Stomach (tissue), 9 donors: ENCODE measurements around the gene ACE2. TPM values are rescaled to one million over a fixed set of nuclear protein-coding genes. Genes with fewer than 3 reads are reported as not detected.

Experiments used
- DNase-seq, 2 donors: peaks; one replicate each; pipeline versions ENCODE4 v3.0.0 to v3.0.0-alpha.2; 2013 to 2019
- H3K27ac ChIP-seq, 5 donors: fragments of 200-600 bp in 4 of 5; sonication (generic) in 4 of 5; one replicate each; pipeline ENCODE4 v1.5.1; 2013 to 2019; ENCODE audit warnings: mild to moderate bottlenecking in 1 of 5, moderate library complexity in 1 of 5
- H3K27me3 ChIP-seq, 3 donors: fragments of 200-600 bp; sonication (generic); one replicate each; pipeline ENCODE4 v1.5.1; 2017 to 2019; ENCODE audit warnings: mixed run types in 1 of 3
- H3K36me3 ChIP-seq, 4 donors: fragments of 200-600 bp; sonication (generic); 1 replicate in 3 of 4; 2 replicates in 1 of 4; pipeline ENCODE4 v1.5.1; 2016 to 2019
- H3K4me1 ChIP-seq, 4 donors: fragments of 200-600 bp; sonication (generic); one replicate each; pipeline ENCODE4 v1.5.1; 2016 to 2019
- H3K4me3 ChIP-seq, 4 donors: fragments of 200-600 bp; sonication (generic) in 3 of 4; one replicate each; pipeline ENCODE4 v1.5.1; 2016 to 2019; ENCODE audit warnings: mild to moderate bottlenecking in 1 of 4
- H3K9me3 ChIP-seq, 4 donors: fragments of 200-600 bp; sonication (generic); one replicate each; pipeline ENCODE4 v1.5.1; 2016 to 2019
- EP300 ChIP-seq: sonication (generic); formaldehyde crosslinking; IDR thresholded peaks from one replicate; pipeline ENCODE4 v1.6.1; 2017; ENCODE audit warnings: antibody characterized with exemption
- POLR2A ChIP-seq, 4 donors: fragments of 450-650 bp; IDR thresholded peaks; one replicate each; pipeline ENCODE4 v1.6.1; 2016; ENCODE audit warnings: antibody characterized with exemption in 4 of 4, control low read depth in 2 of 4, mild to moderate bottlenecking in 1 of 4, moderate library complexity in 1 of 4
- POLR2AphosphoS5 ChIP-seq, 3 donors: sonication (generic); formaldehyde crosslinking; IDR thresholded peaks; one replicate each; pipeline ENCODE4 v1.6.1; 2016; ENCODE audit warnings: antibody characterized with exemption in 3 of 3
- WGBS, 5 donors: extraction: QIAGEN DNeasy Blood & Tissue Kit in 3 of 5; methylation state at CpG; one replicate each; pipeline versions ENCODE4 v1.1.5 to v1.1.7; 2013 to 2018; 5-methylcytosine and 5-hydroxymethylcytosine counted together
- intact Hi-C: fragments of 100-400 bp; cut with DNase I; formaldehyde crosslinking; loops from one replicate; pipeline ENCODE4 v1.15.1; 2023; ENCODE audit warnings: low total_unique reads
- polyA plus RNA-seq, 3 donors: library from polyadenylated mRNA; stranded (reverse); fragments of 200-250 nt; gene quantifications; one replicate each; pipeline ENCODE4 v1.2.3, GENCODE V29; 2013
- total RNA-seq, 5 donors: library from RNA; depleted of rRNA; stranded (reverse); fragments of >200 nt; gene quantifications; one replicate each; pipeline versions ENCODE4 v1.1.0 to v1.2.3, GENCODE V29; 2014 to 2016
- TF ChIP-seq, protein P1 (sequence below), 7 experiments: fragments of 450-650 bp in 4 of 7; fragments of 200-600 bp in 3 of 7; sonication (generic) in 3 of 7; IDR thresholded peaks; one replicate each; pipeline ENCODE4 v1.5.1; 2016 to 2019; ENCODE audit warnings: antibody characterized with exemption in 7 of 7, control low read depth in 2 of 7, mild to moderate bottlenecking in 1 of 7
- donor health status: healthy with polysubstance abuse.
- donor health status: Bipolar disorder and iron deficiency.
- donor health status: healthy.

ACE2 gene
- total and polyA plus RNA-seq, 8 donors = 0.25 to 8.1 (median 1.0) TPM; not detected in 2

DNA sequence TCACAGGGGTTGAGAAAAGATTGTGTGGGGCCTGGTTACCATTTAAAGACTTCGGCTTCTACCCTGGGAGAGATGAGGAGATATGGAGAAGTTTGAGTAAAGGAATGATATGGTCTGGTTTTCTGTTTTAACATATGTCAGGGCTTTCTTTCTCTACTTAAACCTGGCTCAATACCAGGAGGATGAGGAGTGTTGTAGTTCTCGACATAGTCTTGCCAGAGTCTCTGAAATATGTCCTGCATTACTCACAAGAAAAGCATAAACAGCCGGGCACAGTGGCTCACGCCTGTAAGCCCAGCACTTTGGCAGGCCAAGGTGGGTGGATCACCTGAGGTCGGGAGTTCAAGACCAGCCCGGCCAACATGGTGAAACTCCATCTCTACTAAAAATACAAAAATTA, 16.4 kb upstream of the ACE2 start:
- no peak overlapping the region for H3K4me3 ChIP-seq
- no peaks in the 10 kb centered on the region for H3K9me3 ChIP-seq
- no peaks in the 10 kb centered on the region for H3K36me3 ChIP-seq
- H3K4me1 ChIP-seq = no peaks in the 10 kb centered on the region
- 81 to 94% (median 89%) methylated on average over 6 of the region's 6 CpGs for WGBS, 5 donors
- intact Hi-C loops = no loop called here
- DNase-seq = no peak
- TF ChIP-seq POLR2A (IDR thresholded peaks at IDR 0.05) (no peak), EP300 (no peak)
- no peak overlapping the region for H3K27ac ChIP-seq
- H3K27me3 ChIP-seq = no peaks in the 10 kb centered on the region

DNA sequence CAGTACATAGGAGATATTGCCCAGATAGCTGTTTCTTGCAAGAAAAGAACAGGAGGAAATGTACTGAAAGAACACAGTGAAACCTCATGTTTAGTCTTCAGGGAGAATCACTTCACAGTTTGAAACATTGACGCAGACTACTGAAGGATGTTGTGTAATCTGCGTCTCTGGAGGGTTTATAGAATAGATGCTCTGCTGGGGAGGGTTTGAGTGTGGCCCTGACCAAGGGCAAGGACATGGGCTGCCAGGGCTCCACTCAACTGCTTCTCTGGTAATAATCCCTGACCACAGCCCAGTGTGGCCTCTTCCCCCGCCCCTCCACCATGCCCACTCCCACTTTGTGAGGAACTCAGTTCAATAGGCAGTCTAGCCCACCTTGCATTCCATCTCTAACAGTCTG, 15.8 kb upstream of the ACE2 start:
- Histone ChIP-seq H3K4me1 (no peaks in the 10 kb centered on the region), H3K4me3 (no peak overlapping the region), H3K27ac (no peak overlapping the region), H3K27me3 (no peaks in the 10 kb centered on the region), H3K9me3 (no peaks in the 10 kb centered on the region), H3K36me3 (no peaks in the 10 kb centered on the region)
- no peak for DNase-seq
- 71 to 95% (median 77%) methylated on average over 3 of the region's 3 CpGs for WGBS, 5 donors
- TF ChIP-seq EP300 (no peak), POLR2A (IDR thresholded peaks at IDR 0.05) (no peak), POLR2AphosphoS5 (IDR thresholded peaks at IDR 0.05) (no peak)
- TF ChIP-seq, protein P1, sequence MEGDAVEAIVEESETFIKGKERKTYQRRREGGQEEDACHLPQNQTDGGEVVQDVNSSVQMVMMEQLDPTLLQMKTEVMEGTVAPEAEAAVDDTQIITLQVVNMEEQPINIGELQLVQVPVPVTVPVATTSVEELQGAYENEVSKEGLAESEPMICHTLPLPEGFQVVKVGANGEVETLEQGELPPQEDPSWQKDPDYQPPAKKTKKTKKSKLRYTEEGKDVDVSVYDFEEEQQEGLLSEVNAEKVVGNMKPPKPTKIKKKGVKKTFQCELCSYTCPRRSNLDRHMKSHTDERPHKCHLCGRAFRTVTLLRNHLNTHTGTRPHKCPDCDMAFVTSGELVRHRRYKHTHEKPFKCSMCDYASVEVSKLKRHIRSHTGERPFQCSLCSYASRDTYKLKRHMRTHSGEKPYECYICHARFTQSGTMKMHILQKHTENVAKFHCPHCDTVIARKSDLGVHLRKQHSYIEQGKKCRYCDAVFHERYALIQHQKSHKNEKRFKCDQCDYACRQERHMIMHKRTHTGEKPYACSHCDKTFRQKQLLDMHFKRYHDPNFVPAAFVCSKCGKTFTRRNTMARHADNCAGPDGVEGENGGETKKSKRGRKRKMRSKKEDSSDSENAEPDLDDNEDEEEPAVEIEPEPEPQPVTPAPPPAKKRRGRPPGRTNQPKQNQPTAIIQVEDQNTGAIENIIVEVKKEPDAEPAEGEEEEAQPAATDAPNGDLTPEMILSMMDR (IDR thresholded peaks at IDR 0.05) = no peak
- intact Hi-C loops = no loop called here

DNA sequence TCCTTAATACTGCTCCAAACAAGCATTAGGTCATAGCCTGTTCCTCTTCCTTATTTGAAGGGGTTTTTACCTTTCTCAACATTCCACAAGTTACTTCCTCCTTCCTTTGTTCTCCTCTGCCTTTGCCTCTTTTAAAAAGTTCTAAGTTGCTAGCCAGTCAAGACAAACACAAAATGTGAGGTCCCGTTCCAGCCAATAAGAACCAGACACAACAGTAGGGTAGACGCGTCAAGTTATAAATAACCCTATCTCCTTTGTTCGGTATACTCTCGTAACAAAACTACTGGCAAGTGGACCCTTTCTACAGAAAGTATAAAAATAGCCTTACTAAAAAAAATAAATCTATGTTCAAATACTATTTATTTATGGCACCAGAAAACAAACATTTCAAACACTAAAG, 6.3 kb upstream of the ACE2 start:
- Histone ChIP-seq H3K27me3 (peaks cover 0 to 11% (median 0%) of the 10 kb centered on the region in 3 donors), H3K9me3 (no peaks in the 10 kb centered on the region), H3K4me3 (no peak overlapping the region), H3K36me3 (no peaks in the 10 kb centered on the region), H3K27ac (peak overlapping the region in 2 of 5 donors; percentile 29 to 60), H3K4me1 (peaks cover 0 to 6% (median 2%) of the 10 kb centered on the region in 4 donors)
- 11 to 45% (median 34%) methylated on average over 5 of the region's 5 CpGs for WGBS, 5 donors
- intact Hi-C loops = no loop called here
- TF ChIP-seq POLR2AphosphoS5 (IDR thresholded peaks at IDR 0.05) (peak in 1 of 3 donors; percentile 19), EP300 (no peak)
- peak; percentile 20 to 27 for DNase-seq

DNA sequence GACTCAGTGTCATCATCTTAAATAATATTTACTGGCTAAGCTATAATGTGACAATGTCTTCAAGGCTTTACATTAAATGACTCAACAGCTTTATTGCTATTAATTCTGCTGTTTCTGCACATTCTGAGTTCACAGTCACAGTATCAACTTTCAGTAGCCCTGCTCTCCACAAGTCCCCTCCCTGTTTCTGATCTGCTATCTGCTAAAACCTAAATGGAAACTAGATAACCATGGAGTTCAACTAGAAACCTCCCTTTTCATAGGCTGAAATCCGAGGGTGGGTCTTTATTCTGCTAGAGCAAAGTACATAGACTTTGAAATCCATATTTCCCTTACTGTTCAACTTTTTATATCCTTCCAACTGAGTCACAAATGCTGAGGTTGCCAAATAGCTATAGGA, 5.4 kb upstream of the ACE2 start:
- Histone ChIP-seq H3K36me3 (no peaks in the 10 kb centered on the region), H3K27ac (peak overlapping the region in 3 of 5 donors; percentile 19 to 60 (median 55)), H3K9me3 (no peaks in the 10 kb centered on the region), H3K4me1 (peaks cover 0 to 6% (median 2%) of the 10 kb centered on the region in 4 donors), H3K4me3 (no peak overlapping the region), H3K27me3 (peaks cover 0 to 11% (median 0%) of the 10 kb centered on the region in 3 donors)
- intact Hi-C loops = no loop called here
- WGBS, 5 donors = 7 to 36% (median 10%) methylated on average over 1 of the region's 1 CpG
- no peak for TF ChIP-seq POLR2AphosphoS5 (IDR thresholded peaks at IDR 0.05)
- no peak for TF ChIP-seq EP300
- TF ChIP-seq, protein P1 (IDR thresholded peaks at IDR 0.05) = no peak
- no peak for TF ChIP-seq POLR2A (IDR thresholded peaks at IDR 0.05)
- DNase-seq = peak in 1 of 2 donors; percentile 8

DNA sequence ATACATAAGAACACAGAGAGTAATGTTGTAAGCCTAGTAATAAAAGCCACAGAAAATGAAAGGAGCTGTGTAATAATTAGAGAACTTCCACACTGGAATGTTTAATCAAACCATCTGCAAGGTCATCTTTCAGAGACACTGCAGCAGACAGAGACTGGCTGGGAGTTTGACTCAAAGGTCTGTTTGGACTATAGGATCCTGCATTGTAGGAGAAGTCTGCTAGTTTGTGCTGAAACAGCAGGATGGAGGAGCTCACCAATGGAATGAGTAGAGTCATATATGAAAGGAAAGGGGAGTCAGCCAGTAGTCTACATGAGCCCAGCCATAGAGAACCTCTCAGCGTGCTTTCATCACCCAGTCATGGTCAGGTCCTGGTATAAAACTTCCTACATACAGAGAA, 4.5 kb upstream of the ACE2 start:
- 60 to 90% (median 75%) methylated on average over 1 of the region's 1 CpG for WGBS, 5 donors
- Histone ChIP-seq H3K4me1 (peaks cover 0 to 6% (median 2%) of the 10 kb centered on the region in 4 donors), H3K4me3 (no peak overlapping the region), H3K27ac (peak overlapping the region in 1 of 5 donors; percentile 55), H3K27me3 (peaks cover 0 to 11% (median 0%) of the 10 kb centered on the region in 3 donors), H3K36me3 (no peaks in the 10 kb centered on the region), H3K9me3 (no peaks in the 10 kb centered on the region)
- intact Hi-C loops = no loop called here
- TF ChIP-seq POLR2A (IDR thresholded peaks at IDR 0.05) (no peak), POLR2AphosphoS5 (IDR thresholded peaks at IDR 0.05) (no peak), EP300 (no peak)
- TF ChIP-seq, protein P1 (IDR thresholded peaks at IDR 0.05) = no peak
- no peak for DNase-seq
